ENCODE measurements around the gene CNBP.
"Not testable (repeated sequence)": the region's sequence is repeated elsewhere in the genome, so short reads cannot be mapped to it uniquely, and the experiment has no call there.

Gene CNBP

DNA sequence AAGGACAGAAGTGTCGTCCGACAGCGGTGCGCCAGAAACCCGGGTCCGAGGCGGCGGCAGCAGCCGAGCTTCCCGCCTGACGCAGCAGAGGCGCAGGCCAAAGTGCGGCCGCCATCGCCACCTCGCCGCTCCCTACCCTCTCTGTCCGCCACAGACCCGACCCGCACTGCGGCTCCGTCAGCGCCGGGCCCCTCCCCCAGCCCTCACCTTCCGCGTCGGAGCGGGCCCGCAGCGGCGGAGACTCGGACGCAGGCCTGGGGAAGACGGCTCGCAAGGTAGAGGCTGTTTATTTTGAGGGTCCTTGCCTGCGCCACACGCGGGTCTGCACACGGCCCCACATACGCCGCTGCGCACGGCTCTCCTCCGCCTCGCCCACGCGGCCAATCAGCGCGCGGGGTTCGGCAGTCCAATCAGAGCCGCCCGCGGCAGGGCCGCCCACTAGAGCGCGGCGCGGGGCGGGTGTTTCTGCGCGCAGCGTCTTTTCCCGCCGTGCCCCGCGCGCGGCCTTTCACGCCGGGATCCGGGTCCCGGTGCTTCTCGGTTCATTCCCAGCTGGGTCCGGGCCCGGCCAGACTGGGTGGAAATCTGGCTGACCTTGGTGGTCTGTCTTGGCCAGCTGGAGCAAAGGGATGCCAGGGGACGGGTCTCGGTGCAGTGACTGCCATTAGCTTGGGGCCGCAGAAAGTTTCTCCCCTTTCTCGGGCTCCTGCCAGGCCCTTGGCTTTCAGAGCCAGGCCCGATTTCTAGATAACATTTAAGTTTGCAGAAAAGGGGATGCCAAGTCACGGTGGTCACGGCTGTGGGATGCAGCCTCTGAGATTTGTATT lies at the start of gene CNBP:
CNBP (minus strand) TSS at position 328 of the 827 bp plus-strand sequence. CDS start 12,139 bp downstream, outside the sequence.
- DNase-seq (ENCODE audit: low read depth) = peak; percentile 78

DNA sequence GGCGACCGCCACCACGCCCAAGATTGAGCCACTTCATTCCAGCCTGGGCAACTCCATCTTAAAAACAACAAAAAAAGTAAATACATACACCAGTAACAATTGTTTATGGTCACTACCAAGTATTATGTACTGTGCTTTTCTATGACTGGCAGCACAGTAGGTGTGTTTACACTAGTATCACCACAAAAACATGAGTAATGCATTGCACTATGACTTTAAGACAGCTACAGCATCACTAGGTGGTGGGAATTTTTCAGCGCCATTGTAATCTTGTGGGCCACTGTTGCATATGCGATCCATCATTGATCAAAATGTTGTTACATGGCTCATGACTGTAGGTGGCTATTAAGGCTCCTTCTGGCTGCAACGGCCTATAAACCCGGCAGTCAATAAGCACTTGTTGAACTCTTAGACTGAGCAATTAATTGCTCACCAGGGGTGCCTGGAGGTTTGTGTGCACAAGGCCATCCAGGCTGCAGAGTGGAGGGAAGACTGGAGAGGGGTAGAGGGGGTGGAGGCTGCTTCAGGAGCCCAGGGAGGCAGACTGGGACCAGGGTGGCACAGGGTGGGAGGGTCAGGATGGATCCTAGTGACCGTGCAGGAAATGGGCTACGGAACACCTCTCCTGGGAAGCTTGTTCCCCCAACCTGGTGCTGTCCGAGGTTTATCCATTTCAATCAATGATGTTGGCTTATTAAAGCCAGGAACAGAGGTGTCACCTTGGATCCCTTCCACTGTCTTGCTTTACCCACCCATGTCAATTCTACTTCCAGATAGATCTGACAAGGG lies 47.8 kb upstream of the CNBP start:
- DNase-seq (ENCODE audit: low read depth) = no peak

DNA sequence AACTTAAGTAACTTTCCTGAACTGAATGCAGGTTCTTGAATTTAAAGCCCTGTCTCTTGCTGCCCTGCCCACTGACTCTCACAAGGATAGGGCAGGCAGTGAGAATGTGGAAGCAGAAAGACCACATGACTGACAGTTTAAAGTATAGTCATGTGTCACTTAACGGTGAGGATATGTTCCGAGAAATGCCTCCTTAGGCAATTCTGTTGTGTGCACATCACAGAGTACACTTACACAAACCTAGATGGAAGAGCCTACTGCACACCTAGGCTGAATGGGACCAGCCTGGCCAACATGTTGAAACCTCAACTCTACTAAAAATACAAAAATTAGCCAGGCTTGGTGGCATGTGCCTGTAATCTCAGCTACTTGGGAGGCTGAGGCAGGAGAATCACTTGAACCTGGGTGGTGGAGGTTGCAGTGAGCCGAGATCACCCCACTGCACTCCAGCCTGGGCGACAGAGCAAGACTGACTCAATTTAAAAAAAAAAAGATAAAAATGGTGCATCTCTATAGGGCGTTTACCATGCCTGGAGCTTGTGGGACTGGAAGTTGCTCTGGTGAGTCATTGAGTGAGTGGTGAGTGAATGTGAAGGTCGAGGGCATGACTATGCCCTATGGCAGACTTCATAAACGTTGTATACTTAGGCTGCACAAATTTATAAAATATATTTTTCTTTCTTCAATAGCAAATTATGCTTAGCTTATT lies 46.8 kb upstream of the CNBP start:
- DNase-seq (ENCODE audit: low read depth) = no peak

DNA sequence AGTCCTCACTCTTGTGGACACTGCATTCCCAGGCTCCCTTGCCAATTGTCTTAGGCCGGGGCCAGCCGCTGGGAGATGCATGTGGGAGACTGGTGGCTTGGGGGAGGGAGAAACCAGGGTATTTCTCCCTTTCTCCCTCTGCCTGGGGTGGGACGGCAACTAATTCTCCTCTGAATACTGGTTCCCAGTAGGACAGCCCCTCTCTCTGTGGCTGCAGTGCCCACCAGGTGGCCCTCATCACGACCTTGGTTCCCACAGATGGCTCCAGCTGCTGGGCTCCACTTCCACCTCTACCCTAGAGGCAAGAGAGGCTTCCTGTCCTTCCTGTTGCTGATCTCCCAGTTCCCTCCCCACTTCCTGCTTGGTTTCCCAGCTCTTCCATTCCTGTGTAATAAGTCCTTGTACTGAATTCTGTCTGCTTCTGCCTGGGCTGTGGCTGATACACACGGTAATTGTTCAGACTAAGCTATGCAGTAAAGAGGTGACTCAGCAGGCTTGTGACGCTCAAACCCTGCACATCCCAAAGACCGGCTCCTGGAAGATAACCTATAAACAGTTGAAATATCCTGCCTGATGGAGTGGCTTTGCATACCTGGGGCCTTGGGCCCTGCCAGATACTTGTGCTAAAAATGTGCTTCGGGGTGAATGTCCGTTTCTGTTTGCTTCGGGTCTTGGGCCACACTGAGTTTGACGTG lies 45.3 kb upstream of the CNBP start:
- DNase-seq (ENCODE audit: low read depth) = no peak

DNA sequence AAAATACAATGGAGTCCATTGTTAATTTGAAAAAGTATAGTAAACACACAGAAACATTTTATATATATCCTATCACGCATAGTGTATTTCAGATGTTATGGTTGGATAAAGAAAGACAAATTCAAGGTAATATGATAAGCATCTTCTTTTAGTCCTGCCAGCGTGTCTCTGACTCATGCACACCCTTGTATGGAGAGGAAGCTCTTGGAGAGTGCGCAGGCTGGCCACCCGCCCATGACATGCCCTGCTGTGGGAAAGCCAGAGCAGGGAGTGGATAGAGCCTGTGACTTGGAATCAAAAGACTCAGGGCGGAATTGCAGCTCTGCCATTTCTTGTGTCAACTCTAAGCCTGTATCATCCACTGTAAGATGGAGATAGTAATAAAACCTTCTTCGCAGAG lies 42.7 kb upstream of the CNBP start:
- DNase-seq (ENCODE audit: low read depth) = no peak

DNA sequence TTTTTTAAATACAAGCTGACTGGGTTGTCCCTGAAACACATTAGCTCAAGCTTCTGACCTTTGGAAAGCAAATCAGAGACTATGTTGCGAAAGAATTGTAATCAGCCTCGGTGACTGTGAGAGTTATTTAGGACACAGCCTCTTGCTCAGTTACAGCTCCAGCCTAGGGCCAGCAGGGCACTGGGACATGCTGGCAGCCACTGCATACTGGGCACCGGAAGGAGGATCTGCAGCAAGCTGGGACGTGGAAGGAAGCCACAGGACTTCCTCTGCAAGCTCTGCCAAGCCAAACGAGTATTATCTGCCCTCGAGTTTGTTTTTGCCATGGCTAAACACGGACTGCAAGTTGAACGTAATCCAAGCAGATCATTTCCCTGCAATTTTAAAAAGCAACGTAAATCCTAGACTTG lies 41.3 kb upstream of the CNBP start:
- DNase-seq (ENCODE audit: low read depth) = no peak

DNA sequence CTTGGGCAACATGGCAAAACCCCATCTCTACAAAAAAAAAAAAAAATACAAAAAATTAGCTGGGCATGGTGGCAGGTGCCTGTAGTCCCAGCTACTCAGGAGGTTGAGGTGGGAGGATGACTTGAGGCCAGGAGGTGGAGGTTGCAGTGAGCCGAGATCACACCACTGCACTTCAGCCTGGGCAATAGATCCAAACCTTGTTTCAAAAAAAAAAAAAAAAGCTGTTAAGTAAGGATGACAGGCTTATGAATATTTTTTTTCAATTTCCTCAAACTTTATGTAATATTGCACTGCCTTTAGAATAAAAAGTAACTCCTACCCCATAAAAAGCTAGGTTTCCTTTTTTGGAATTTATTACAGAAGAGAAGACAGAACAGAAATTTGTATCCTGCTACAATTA lies 40.7 kb upstream of the CNBP start:
- DNase-seq (ENCODE audit: low read depth) = not testable (repeated sequence)

DNA sequence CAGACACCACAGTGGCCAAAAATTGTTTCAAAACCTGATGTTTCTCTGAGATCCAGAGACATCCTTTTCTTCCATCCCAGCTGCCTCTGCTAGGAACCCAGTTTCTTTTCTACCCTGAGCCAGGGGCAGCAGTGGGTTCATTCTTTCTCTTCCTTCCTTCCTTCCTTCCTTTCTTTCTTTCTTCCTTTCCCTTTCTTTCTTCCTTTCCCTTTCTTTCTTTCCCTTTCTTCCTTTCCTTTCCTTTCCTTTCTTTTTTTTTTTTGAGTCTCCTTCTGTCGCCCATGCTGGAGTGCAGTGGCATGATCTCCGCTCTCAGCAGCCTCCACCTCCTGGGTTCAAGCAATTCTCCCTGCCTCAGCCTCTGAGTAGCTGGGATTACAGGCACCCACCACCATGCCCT lies 35.0 kb upstream of the CNBP start:
- DNase-seq (ENCODE audit: low read depth) = no peak

DNA sequence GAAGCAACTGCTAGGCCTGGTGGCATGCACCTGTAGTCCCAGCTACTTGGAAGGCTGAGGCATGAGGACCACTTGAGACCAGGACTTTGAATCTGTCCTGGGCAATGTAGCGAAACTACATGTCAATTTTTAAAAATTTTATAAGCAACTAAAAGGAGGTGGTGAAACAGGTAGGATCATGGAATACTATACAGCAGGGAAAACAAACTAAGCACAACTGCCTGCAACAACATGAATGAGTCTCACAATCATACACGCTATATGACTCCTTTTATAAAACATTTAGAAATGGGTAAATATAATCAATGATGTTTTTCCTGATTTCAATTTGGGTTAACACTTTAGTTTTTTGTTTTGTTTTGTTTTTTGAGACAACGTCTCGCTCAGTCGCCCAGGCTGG lies 29.5 kb upstream of the CNBP start:
- no peak for DNase-seq (ENCODE audit: low read depth)

DNA sequence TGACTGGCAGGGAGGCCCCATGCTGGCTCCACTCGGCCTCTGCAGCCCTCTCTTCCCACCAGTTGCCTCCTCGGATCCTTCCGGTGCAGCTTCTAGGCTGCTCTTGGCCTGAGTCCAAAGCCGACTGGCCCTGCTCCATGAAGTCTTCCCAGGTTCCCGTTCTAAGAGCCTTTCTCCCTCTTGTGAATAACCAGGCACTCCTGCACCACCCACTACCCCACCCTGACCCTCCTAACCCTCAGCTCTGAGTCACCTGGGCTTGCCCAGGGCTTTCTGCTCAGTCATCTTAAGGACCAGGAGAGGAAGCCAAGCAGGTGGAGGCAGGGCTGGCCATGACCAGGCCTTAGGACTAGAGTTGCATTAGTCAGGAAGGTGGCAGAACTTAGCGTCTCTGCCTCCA lies 28.1 kb upstream of the CNBP start:
- DNase-seq (ENCODE audit: low read depth) = no peak

DNA sequence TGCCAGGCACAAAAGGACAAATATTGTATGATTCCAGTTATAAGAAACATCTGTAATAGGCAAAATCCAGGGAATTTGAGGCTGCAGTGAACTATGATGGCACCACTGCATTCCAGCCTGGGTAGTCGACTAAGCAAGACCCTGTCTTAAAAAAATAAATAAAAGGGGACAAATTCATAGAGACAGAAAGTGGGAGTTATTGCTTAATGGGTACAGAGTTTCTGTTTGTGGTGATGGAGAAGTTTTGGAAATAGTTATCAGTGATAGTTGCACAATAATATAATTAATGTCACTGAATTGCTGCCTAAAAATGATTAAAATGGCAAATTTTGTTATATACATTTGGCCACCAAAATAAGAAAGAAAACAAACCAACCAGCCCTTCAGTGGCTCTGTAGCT lies 27.6 kb upstream of the CNBP start:
- DNase-seq (ENCODE audit: low read depth) = no peak

DNA sequence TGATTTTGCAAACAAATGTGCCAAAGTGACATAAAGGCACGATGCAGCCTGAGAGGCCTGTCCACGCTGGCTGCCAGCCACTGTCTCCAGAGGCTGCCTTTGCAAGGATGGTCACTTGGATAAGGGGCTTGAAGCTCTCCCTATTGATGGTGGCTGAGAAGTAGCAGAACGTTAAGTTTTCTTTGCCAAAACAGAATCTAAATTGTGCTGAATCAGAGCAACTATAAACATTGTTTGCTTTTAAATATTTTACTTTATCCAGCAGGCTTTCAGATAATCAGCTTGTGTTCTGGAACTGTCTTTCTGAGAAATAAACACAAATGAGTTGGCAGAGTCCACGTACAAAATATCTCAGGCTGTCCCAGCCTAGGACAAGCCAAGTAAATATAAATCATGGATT lies 23.8 kb upstream of the CNBP start:
- no peak for DNase-seq (ENCODE audit: low read depth)

DNA sequence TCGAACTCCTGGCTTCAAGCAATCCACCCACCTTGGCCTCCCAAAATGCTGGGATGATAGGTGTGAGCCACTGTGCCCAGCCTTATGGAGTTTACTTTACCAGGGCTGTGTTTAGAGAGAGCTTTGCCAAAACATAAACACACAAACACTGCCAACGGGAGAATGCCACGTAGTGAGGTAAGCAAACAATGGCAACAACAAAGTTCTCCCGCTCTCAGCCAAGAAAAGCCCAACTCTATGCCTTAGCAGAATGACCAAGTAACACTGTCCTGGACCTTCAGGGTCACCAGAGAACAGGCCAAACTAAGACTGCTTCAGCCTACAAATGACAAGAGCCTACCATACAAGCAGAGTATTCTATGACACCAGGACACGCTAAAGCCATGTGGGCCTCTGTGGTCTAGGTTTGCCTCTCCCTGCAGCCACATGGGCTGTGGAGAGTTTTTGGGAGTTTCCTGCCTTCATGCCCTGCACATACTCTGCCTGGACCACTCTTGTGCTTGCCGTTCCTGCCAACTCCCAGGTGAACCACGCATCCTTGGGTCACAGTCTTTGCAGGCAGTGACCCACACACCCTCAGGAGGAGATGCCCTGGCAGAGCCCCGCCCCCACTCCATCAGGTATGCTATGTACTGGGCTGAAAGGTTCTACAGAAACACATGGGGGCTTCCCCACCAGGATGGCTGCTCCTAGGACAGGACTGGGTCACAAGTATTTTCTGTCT lies 21.6 kb upstream of the CNBP start:
- DNase-seq (ENCODE audit: low read depth) = no peak

DNA sequence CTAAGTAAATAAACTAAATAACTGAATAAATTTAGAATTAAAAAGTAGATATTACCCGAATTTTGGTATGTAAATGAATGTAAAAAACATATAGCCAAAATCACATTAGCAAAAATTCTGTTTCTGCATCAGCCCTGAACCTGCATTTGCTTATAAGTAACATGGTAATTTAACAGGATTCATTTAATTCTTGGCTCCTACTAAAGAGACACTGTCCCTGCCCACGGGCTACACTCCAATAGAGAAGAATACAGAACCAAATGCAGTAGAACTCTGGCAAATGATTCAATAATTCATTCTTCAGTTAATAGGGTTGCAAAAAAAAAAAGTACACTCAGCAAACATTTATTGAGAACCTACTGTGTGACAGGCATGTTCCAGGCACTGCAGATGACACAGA lies 20.8 kb upstream of the CNBP start:
- no peak for DNase-seq (ENCODE audit: low read depth)

DNA sequence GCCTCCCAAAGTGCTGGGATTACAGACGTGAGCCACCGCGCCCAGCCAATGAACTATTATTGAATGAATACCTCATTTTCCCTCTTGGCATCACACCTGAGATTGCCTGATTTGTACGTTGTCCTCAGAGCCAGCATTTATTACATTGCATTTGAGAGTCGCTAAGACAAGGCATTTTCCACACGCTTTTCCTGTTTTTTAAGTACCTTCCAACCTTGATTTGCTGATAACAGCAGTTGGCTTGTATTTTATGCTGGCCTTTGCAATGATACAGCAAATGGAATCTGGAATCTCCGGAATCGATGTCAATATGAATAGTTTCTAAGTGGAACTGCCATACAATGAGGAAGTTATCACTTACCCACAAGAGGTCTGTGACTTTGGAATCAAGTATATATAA lies 15.7 kb upstream of the CNBP start:
- no peak for DNase-seq (ENCODE audit: low read depth)

DNA sequence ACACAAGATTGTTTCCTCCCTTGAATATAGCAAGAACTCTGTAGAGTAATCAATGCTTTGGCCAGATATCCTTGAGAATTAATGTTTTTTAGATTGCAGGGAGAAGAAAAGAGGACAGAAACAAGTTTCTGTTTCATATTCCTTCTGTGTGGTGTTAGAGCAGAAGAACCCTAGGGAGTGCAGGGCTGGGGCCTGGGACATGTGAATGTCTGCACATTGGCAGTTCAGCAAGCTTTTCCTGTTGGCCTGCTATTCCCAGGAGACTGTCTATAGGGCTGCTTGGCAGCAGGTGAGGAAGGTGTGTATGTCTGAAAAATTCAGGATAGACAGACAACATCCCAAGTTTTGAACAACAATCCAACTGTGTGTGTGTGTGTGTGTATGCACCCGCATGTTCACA lies 13.6 kb upstream of the CNBP start:
- no peak for DNase-seq (ENCODE audit: low read depth)

DNA sequence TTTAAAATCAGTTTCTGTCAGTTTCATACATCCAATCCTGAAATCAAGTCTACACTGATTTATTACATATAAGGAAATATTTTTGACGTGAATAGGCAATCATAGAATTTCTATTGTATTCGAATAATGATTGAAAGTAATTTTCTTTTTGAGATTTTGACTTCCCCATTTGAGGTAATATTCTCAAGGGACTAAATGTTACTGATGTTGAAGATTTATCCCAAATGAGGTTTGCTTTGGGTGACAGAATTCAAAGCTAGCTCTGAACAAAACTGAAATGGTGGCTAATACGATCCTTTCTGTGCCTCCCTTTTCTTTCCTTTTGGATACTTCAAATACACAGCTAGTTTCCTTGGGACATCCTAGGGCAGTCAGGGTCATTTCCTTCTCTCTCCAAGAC lies 12.9 kb upstream of the CNBP start:
- DNase-seq (ENCODE audit: low read depth) = no peak

DNA sequence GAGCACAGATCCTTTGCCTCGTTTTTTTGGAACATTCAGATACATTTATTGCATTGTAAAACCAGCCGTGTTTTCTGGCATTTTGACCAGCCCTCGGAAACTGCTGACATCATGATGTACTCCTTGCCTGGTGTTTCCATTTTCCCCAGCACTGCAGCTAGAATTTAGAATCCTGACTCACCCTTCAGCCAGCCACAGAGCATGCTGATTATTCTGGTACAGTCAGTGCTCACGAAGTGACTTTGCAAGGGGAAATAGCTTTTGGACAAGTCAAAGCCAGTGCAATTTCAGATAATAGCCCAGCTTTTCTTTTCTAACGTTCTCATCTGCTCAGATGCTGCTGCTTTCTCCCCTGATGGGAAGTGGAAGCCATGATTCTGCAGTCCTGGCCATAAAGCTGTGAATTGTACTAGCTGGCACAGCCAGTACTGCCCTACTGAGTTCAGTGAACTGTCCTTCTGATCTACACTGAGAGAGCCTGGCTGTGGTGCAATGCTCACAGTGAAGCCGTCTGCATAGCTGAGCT lies 12.1 kb upstream of the CNBP start:
- DNase-seq (ENCODE audit: low read depth) = no peak

DNA sequence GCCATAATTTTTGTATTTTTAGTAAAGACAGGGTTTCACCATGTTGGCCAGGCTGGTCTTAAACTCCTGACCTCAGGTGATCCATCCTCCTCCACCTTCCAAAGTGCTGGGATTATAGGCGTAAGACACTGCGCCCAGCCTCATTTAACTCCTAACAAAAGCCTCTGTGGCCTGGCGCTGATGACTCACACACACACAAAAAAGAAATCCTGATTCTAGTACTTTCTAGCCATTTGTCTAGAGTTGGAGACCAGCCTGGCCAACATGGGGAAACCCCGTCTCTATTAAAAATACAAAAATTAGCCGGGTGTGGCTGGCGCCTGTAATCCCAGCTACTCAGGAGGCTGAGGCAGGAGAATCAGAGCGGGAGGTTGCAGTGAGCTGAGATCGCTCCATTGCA lies 6.1 kb upstream of the CNBP start:
- not testable (repeated sequence) for DNase-seq (ENCODE audit: low read depth)

DNA sequence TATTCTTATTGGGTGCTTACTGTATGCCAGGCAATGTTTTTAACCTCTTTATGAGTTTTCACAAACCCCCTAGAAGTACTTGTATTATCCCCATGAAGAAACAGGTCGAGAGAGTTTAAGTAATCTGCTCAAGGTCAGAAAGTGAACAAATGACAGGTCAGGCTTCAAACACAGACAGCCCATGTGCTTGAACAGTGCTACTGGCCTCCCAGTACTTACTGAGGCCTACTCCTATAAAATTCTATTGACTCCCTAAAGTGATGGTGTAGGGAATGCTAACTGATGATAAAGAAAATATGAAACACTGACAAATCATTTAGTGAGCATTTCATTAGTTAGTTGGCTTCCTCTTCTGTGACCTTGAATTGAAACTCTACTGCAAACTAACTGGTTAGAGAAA lies 4.2 kb upstream of the CNBP start:
- DNase-seq (ENCODE audit: low read depth) = no peak

DNA sequence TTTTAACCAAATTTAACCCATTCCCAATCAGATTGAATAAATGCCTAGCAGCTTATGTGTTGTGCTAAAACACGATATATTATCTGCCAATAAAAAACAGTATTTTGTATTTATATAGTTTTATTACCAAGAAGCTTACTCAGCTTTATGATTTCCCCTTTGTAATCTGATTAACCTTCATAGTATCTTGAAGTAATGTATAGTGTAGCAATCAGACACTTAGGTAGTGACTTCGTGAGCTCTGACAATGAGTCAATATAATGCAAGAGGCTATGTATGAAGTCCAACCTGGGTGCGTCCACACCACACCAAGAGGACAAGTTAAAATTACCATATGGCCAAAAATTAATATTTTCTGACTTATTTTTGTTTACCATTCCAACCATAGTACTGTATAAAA lies 2.1 kb upstream of the CNBP start:
- DNase-seq (ENCODE audit: low read depth) = no peak

Measured in stimulated activated CD8-positive, alpha-beta memory T cell treated with anti-CD3 and anti-CD28 coated beads, Interleukin-15, amount 100 ng/mL, for 1 hour (primary cell).